GM21529 (cell line): ENCODE results near the gene ORAI3.

Experiments used
- ATAC-seq: cut with Tn5 transposase; IDR thresholded peaks from one replicate; pipeline ENCODE4 v1.9.1; 2021; ENCODE audit not compliant: unreplicated experiment

The ORAI3 gene

GRCh38 chr16:30987581-30988190 lies 38.8 kb downstream of the ORAI3 start:
- no peak for ATAC-seq

- no peak for ATAC-seq
Measured at GRCh38 chr16:30989469-30990047, 40.7 kb downstream of the ORAI3 start.

- ATAC-seq, result no peak
Measured at GRCh38 chr16:30990105-30990504, 41.2 kb downstream of the ORAI3 start.

- ATAC-seq, result no peak
Measured at GRCh38 chr16:30991052-30991451, 42.2 kb downstream of the ORAI3 start.

GRCh38 chr16:30992276-30992780 lies 43.5 kb downstream of the ORAI3 start:
- ATAC-seq, result no peak

GRCh38 chr16:30992931-30993816 lies 44.3 kb downstream of the ORAI3 start:
- no peak for ATAC-seq

GRCh38 chr16:30995927-30996323 lies 47.1 kb downstream of the ORAI3 start:
- ATAC-seq, result no peak

GRCh38 chr16:30996324-30996984 lies 47.6 kb downstream of the ORAI3 start:
- peak; percentile 8 for ATAC-seq

GRCh38 chr16:30996985-30997724 lies 48.3 kb downstream of the ORAI3 start:
- ATAC-seq, result peak; percentile 79

- no peak for ATAC-seq
Measured at GRCh38 chr16:30997725-30998711, 49.1 kb downstream of the ORAI3 start.

GRCh38 chr16:30998852-30999761 lies 50.2 kb downstream of the ORAI3 start:
- no peak for ATAC-seq

- ATAC-seq, result no peak
Measured at GRCh38 chr16:31000671-31001382, 52.0 kb downstream of the ORAI3 start.

GRCh38 chr16:31001507-31002249 lies 52.8 kb downstream of the ORAI3 start:
- no peak for ATAC-seq

GRCh38 chr16:31002250-31002700 lies 53.4 kb downstream of the ORAI3 start:
- no peak for ATAC-seq

GRCh38 chr16:31002862-31003341 lies 54.0 kb downstream of the ORAI3 start:
- ATAC-seq, result no peak

GRCh38 chr16:31003744-31004143 lies 54.9 kb downstream of the ORAI3 start:
- no peak for ATAC-seq
